Thymus (tissue), 14 donors: Measurements from ENCODE around the gene ADGRA1. TPM values are rescaled to one million over a fixed set of nuclear protein-coding genes. Genes with fewer than 3 reads are reported as not detected.

Experiments
- DNase-seq, 9 donors: peaks; one replicate each; pipeline ENCODE4 v3.0.0-alpha.2; 2013; ENCODE audit warnings: low spot score in 9 of 9, low read depth in 6 of 9, missing footprints in 1 of 9
- H3K27ac ChIP-seq, 2 donors: one replicate each; pipeline ENCODE4 v1.5.1; 2013; ENCODE audit warnings: control low read depth in 1 of 2, low read depth in 1 of 2, low read length in 1 of 2, mild to moderate bottlenecking in 1 of 2, moderate library complexity in 1 of 2
- H3K27me3 ChIP-seq, 2 donors: one replicate each; pipeline ENCODE4 v1.5.1; 2013; ENCODE audit warnings: low read length in 1 of 2; ENCODE audit not compliant: control insufficient read depth in 2 of 2, insufficient read depth in 1 of 2
- H3K36me3 ChIP-seq, 2 donors: one replicate each; pipeline ENCODE4 v1.5.1; 2013; ENCODE audit warnings: low read length in 1 of 2, mild to moderate bottlenecking in 1 of 2, moderate library complexity in 1 of 2; ENCODE audit not compliant: control insufficient read depth in 2 of 2, insufficient read depth in 2 of 2
- H3K4me1 ChIP-seq, 2 donors: one replicate each; pipeline ENCODE4 v1.5.1; 2013; ENCODE audit warnings: low read length in 2 of 2; ENCODE audit not compliant: control insufficient read depth in 2 of 2, insufficient read depth in 2 of 2
- H3K4me3 ChIP-seq, 2 donors: one replicate each; pipeline ENCODE4 v1.5.1; 2013; ENCODE audit warnings: low read length in 2 of 2, control low read depth in 1 of 2, mild to moderate bottlenecking in 1 of 2
- H3K9me3 ChIP-seq, 2 donors: one replicate each; pipeline ENCODE4 v1.5.1; 2013; ENCODE audit warnings: low read length in 1 of 2, mild to moderate bottlenecking in 1 of 2; ENCODE audit not compliant: control insufficient read depth in 2 of 2, insufficient read depth in 1 of 2
- WGBS: extraction: QIAGEN DNeasy Blood & Tissue Kit; methylation state at CpG from one replicate; pipeline ENCODE4 v1.1.7; 2013; 5-methylcytosine and 5-hydroxymethylcytosine counted together
- long read RNA-seq, 10 donors: transcript quantifications; one replicate each; lab custom pipeline, GENCODE V29; 2026
- polyA plus RNA-seq: library from polyadenylated mRNA; stranded (reverse); fragments of 200-250 nt; gene quantifications from one replicate; pipeline ENCODE4 v1.2.3, GENCODE V29; 2013
- total RNA-seq: library from RNA; stranded (reverse); fragments of 120-200 nt; gene quantifications from one replicate; pipeline ENCODE4 v1.2.4, GENCODE V29; 2013
- donor health status: healthy.

The ADGRA1 gene, protein sequence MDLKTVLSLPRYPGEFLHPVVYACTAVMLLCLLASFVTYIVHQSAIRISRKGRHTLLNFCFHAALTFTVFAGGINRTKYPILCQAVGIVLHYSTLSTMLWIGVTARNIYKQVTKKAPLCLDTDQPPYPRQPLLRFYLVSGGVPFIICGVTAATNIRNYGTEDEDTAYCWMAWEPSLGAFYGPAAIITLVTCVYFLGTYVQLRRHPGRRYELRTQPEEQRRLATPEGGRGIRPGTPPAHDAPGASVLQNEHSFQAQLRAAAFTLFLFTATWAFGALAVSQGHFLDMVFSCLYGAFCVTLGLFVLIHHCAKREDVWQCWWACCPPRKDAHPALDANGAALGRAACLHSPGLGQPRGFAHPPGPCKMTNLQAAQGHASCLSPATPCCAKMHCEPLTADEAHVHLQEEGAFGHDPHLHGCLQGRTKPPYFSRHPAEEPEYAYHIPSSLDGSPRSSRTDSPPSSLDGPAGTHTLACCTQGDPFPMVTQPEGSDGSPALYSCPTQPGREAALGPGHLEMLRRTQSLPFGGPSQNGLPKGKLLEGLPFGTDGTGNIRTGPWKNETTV
- total RNA-seq: not detected
- 0.02 TPM for polyA plus RNA-seq
- long read RNA-seq, donor 1: 0 reads
- long read RNA-seq, donor 2: 0 reads
- long read RNA-seq, donor 3: 0 reads
- long read RNA-seq, donor 4: 0 reads
- long read RNA-seq, donor 5: 0 reads
- long read RNA-seq, donor 6, full-length matches to known transcripts: 1 of 1 reads
- long read RNA-seq, donor 6, partial matches to known transcripts: 0 of 1 reads
- long read RNA-seq, donor 6, other reads (novel, unspliced or antisense): 0 of 1 reads
- long read RNA-seq, donor 7: 0 reads
- long read RNA-seq, donor 8: 0 reads
- long read RNA-seq, donor 9: 0 reads
- long read RNA-seq, donor 10: 0 reads

DNA sequence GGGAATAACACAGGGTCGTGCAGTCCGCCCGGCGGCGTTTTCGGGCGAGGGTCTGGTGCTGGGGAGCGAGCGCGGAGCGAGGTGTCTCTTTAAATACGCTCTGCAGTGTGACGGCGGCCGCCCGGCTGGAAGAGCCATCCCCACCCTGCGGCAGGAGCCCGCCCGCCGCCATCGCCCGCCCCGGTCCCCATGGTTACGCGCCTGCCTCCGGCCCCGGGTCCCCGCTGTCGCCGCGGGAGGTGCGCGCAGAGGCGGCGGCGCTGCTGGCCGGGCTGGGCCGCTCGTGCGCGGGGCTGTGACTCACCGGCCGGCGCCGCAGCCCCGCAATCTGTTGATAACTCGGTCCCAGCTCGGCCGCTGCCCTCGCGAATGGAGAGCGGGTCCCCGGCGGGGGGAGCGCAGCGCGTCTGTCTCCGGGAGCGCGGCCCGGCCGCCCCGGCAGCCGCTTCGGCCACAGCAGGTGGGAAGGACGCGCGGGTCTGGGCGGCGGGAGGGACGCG is at the start of gene ADGRA1:
Gene ADGRA1 (plus strand): TSS at position 246 of the 500 bp plus-strand sequence. CDS start 986 bp downstream, outside the sequence.
- no peaks in the 10 kb centered on the region for H3K4me1 ChIP-seq
- 2% methylated on average over 72 of the region's 72 CpGs for WGBS
- H3K27me3 ChIP-seq: peaks cover 36 to 56% of the 10 kb centered on the region in 2 donors
- no peaks in the 10 kb centered on the region for H3K36me3 ChIP-seq
- no peak for DNase-seq
- no peak within 1 kb of the TSS for H3K4me3 ChIP-seq
- H3K9me3 ChIP-seq: no peaks in the 10 kb centered on the region
- H3K27ac ChIP-seq: no peak within 1 kb of the TSS

DNA sequence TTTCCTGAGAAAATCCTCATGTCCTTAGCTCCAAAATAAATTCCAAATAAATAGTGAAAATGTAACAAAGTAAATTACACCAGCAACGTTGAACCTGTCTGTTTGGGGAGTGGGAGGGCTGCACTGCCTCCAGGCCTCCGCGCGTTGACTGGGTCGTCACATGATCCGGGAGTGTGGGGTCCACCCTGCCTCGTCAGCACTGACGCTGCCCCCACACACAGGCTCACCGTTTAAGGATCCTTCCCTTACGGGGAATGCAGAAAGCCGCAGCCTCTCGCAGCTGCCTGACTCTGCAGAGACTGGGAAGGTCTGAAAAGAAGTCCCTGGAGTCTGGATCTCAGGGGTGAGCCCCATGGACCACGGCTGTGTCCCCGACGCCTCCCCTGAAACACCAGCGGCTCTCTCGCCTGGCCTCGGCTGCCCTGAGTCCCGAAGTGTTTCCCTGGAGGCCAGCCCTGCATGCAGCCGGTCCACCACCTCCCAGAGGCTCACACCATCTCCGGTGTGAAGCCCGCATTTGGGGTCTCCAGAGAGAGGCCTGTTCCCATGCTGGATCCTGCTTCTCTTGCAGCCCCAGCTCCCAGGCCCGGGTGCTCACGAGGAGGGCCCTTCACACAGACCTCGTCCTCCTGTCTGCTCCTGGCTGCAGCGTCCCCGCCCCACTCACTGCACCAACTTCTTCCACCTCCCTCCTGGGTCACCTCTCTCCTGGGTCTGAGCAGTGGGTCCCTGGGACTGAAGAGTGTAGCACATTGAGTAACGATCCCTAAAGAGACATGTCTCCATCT is 49.5 kb upstream of the ADGRA1 start:
- Histone ChIP-seq H3K9me3 (no peaks in the 10 kb centered on the region), H3K27me3 (peaks cover 0 to 6% of the 10 kb centered on the region in 2 donors), H3K27ac (no peak overlapping the region), H3K36me3 (no peaks in the 10 kb centered on the region), H3K4me3 (no peak overlapping the region), H3K4me1 (no peaks in the 10 kb centered on the region)
- 86% methylated on average over 28 of the region's 28 CpGs for WGBS
- DNase-seq: no peak

DNA sequence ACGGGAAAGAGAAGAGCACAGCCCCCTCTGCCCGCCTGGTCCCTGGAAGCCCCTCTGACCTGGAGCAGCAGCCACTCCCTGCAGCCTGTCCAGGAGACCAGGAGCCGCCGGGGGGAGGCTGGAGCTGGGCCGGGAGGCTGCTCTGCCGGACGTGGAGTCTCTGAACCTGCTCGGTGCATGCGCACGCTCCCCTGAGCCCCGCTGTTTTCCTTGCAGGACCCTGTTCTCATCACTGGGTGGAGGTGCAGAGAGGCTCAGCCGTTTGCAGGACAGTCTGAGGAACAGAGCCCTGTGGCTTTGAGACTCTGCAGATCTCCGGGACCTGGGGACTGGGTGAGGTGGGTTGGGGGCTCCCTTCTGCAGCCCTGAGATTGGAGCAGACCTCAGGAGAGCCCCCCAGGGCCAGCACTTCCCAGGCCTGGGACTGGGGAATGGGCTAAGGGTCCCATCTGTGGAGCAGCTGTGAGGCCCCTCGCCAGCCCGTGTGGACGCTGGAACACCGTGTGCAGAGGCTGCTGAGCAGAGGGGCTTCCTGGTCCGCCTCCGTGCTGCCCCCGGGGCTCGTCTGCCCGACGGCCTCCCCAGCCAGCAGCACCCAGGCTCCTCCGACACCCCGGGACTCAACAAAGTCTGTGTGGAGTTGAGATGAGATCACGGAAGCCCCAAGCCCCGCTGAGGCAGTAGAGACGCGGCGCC is 48.5 kb upstream of the ADGRA1 start:
- Histone ChIP-seq H3K4me3 (no peak overlapping the region), H3K9me3 (no peaks in the 10 kb centered on the region), H3K4me1 (no peaks in the 10 kb centered on the region), H3K36me3 (no peaks in the 10 kb centered on the region), H3K27ac (no peak overlapping the region), H3K27me3 (peaks cover 0 to 6% of the 10 kb centered on the region in 2 donors)
- 73% methylated on average over 30 of the region's 30 CpGs for WGBS
- DNase-seq: no peak

DNA sequence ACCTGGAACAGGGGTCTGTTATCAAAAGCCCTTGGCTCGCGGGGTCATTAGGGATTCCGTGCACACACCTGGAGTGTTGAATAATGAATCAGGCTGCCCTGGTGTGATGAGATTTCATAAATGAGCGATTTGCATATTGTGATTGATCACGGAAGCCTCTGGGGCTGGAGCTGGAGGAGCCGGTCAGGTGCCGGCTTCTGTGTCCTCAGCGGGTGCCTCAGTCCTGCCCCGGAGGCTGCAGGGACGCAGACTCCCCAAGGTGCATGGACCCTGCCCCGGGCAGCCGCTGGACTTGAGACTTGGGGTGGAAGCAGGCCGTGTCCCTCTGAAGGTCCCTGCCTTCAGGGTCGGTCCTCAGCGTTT is 47.9 kb upstream of the ADGRA1 start:
- no peak for DNase-seq
- H3K4me1 ChIP-seq: no peaks in the 10 kb centered on the region
- WGBS: 89% methylated on average over 15 of the region's 15 CpGs
- H3K27me3 ChIP-seq: peaks cover 0 to 5% of the 10 kb centered on the region in 2 donors
- no peaks in the 10 kb centered on the region for H3K36me3 ChIP-seq
- H3K4me3 ChIP-seq: no peak overlapping the region
- H3K27ac ChIP-seq: no peak overlapping the region
- no peaks in the 10 kb centered on the region for H3K9me3 ChIP-seq

DNA sequence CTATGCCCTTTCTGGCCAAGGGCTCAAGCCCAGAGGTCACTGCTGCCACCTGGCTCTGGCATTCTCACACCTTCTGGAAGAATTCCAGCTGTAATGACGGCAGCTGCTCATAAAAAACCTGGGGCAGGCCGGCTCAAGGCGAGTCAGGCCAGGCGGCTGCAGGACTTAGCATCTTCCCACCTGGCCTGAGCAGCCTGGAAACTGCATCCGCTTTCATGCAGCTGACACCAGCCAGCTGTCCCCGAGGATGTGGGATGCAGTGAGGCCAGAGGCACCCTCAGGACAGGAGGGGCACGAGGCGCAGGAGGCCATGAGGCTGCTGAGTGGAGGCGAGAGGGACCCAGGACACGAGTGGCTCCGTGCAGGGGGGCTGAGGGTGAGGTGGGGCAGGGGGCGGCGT is 47.5 kb upstream of the ADGRA1 start:
- WGBS: 81% methylated on average over 13 of the region's 13 CpGs
- H3K27me3 ChIP-seq: peaks cover 0 to 5% of the 10 kb centered on the region in 2 donors

DNA sequence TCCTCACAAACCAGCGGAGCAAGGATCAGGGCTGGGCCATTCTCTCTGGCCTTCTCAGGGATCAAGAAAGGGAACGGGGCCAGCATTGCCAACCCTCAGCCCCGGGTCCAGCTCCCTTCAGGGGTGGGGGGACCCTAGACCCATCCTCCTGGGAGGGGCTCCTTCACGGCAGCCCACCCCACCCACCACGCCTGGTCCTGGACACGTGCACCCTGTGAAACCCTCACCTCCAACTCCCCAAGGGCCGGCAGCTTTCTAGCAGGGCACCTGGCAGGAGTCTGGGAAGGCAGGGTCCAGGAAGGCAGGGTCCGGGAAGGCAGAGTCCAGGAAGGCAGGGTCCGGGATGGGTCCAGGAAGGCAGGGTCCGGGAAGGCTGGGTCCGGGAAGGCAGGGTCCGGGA is 46.6 kb upstream of the ADGRA1 start:
- H3K27me3 ChIP-seq: peaks cover 0 to 5% of the 10 kb centered on the region in 2 donors

More for the DNA sequence above, 47.5 kb upstream of the ADGRA1 start:
- no peaks in the 10 kb centered on the region for H3K36me3 ChIP-seq
- no peak overlapping the region for H3K4me3 ChIP-seq
- no peaks in the 10 kb centered on the region for H3K4me1 ChIP-seq
- no peak overlapping the region for H3K27ac ChIP-seq
- H3K9me3 ChIP-seq: no peaks in the 10 kb centered on the region
- no peak for DNase-seq

DNA sequence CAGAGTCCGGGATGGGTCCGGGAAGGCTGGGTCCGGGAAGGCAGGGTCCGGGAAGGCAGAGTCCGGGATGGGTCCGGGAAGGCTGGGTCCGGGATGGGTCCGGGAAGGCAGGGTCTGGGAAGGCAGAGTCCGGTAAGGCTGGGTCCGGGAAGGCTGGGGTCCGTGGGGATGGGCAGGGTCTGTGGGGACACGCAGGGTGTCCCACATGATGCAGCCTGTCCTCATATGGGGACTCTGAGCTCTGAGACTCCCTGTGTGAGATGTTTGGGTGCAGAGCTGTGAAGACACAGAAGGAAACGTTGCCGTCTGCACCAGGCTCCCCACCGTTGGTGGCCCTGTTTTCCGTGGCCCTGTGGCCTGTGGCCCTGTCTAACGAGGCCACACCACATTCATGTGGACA is 45.7 kb upstream of the ADGRA1 start:
- Histone ChIP-seq H3K36me3 (no peaks in the 10 kb centered on the region), H3K9me3 (no peaks in the 10 kb centered on the region), H3K4me1 (no peaks in the 10 kb centered on the region), H3K27me3 (peaks cover 0 to 5% of the 10 kb centered on the region in 2 donors), H3K4me3 (no peak overlapping the region), H3K27ac (no peak overlapping the region)
- 94% methylated on average over 17 of the region's 17 CpGs for WGBS
- no peak for DNase-seq

More for the DNA sequence above, 46.6 kb upstream of the ADGRA1 start:
- H3K4me3 ChIP-seq: no peak overlapping the region
- no peak for DNase-seq
- no peak overlapping the region for H3K27ac ChIP-seq
- H3K4me1 ChIP-seq: no peaks in the 10 kb centered on the region
- 82% methylated on average over 12 of the region's 12 CpGs for WGBS
- H3K36me3 ChIP-seq: no peaks in the 10 kb centered on the region
- no peaks in the 10 kb centered on the region for H3K9me3 ChIP-seq

DNA sequence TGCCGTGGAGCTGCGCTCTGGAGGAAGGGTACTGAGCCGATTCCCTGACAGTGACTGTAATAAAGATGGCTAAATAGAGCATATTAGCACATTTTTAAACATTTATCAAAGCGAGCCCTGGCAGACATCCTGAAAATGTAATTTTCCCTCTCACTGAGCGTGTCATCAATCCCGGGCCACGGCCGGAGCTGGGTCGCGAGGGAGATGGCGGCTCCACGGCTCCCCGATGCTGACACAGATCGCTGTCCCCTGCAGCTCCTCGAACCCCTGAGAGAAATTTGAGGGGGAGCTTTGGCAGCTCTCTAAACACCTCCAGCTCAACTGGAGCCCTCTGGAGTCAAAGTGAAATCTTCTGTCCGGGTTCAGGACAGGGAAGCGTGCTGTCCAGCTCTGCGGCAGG is 44.9 kb upstream of the ADGRA1 start:
- DNase-seq: no peak
- Histone ChIP-seq H3K9me3 (no peaks in the 10 kb centered on the region), H3K4me1 (no peaks in the 10 kb centered on the region), H3K27me3 (peaks cover 0 to 11% of the 10 kb centered on the region in 2 donors), H3K4me3 (no peak overlapping the region), H3K27ac (no peak overlapping the region), H3K36me3 (no peaks in the 10 kb centered on the region)
- WGBS: 90% methylated on average over 18 of the region's 18 CpGs
